ENCODE data around the gene DDX54. TPM values are rescaled to one million over a fixed set of nuclear protein-coding genes. Genes with fewer than 3 reads are reported as not detected.

DDX54 gene
- polyA plus RNA-seq, 1 donor: 51.1 TPM

DNA sequence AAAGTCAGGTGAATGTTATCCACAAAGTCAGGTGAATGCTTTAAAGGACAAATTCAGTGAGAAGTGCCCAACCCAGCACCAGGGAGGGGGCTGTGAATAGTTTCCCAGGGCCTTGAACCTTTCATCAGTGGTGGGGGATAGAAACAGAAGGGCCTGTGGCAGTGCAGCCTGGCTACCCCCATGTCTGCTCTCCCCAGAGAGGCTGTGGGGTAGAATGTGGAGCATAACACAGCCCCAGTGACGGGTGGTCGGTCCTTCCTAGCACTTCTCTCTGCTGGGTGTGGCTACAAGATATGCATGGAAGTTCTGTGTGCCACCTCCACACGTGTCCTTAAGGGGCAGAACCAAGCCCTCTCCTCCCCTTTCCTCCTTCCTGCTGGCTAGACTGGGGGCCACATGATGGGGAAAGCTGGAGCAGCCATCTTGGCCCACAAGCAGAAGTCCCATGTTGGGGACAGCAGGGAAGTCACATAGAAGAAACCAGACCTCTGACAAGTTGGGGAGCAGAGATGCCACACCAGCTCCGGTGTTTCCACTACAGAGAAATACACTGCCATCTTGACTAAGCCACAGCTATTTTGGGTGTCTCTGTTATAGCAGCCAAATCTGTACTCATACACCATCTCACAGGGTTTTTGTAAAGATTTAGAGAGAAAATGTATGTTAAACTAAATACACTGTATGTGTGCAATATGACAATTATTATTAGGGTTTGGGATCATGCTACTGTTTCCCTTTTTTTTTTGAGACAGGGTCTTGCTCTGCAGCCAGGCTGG is 17.2 kb upstream of the DDX54 start:
- Histone ChIP-seq H3K9me3 (ENCODE audit: control insufficient read depth, low read depth, low read length) (no peaks in the 10 kb centered on the region), H3K4me1 (ENCODE audit: control insufficient read depth, insufficient read depth, low read length) (no peaks in the 10 kb centered on the region), H3K27me3 (ENCODE audit: control insufficient read depth, insufficient read depth, low read length) (no peaks in the 10 kb centered on the region), H3K36me3 (ENCODE audit: control insufficient read depth, insufficient read depth, low read length) (no peaks in the 10 kb centered on the region), H3K4me3 (ENCODE audit: low read length) (no peak overlapping the region), H3K27ac (ENCODE audit: low read length) (no peak overlapping the region)
- no peak for DNase-seq
- WGBS (ENCODE audit: insufficient coverage, low lambda C conversion rate): no CpG with 5 or more reads among the region's 4 CpGs

DNA sequence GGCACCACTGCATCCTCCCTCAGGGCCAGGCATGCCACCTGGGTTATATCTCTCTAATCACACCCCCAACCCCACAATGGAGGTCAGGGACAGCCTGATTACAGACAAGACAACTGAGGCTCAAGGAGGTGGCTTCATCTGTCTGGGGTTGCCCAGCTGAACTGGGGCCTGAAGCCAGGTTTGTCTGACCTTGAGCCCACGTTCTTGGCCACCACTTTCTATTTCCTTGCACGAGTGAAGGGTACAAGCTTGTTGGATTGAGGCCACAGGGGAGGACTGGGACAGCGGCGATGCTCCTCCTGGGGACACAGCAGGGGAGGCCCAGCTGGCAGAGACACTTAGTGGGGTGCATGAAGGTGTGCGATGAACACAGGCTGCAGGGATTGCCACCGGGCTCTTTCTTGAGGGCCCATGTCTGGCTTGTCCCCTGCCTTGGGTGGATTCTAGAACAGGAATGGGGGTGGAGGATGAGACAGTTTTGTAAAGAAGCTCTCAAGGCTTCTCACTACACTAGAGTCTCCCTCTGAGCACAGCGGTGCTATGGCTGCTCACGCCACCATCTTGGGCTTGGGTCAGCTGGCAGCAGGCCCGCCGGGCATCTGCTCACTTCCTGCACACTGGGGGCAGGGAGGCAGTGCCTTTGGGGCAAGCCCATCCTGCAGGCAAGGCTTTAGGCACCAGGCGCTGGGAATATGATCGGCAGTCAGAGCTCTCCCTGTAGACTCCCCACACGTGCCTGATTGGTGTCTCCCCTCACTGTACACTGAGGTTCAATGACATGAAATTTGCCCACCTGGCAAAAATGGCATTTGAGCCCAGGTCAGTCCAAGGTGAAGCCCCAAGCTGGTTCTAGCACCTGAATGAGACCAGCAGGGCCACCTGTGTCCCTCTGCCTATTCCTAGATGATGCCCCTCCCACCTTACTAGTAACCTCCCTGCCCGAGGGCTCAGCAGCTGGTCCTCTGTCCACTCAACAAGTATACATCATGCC is 16.2 kb upstream of the DDX54 start:
- Histone ChIP-seq H3K36me3 (ENCODE audit: control insufficient read depth, insufficient read depth, low read length) (no peaks in the 10 kb centered on the region), H3K9me3 (ENCODE audit: control insufficient read depth, low read depth, low read length) (no peaks in the 10 kb centered on the region), H3K4me3 (ENCODE audit: low read length) (no peak overlapping the region), H3K27me3 (ENCODE audit: control insufficient read depth, insufficient read depth, low read length) (no peaks in the 10 kb centered on the region), H3K27ac (ENCODE audit: low read length) (no peak overlapping the region), H3K4me1 (ENCODE audit: control insufficient read depth, insufficient read depth, low read length) (no peaks in the 10 kb centered on the region)
- DNase-seq: no peak
- WGBS (ENCODE audit: insufficient coverage, low lambda C conversion rate): no CpG with 5 or more reads among the region's 14 CpGs

DNA sequence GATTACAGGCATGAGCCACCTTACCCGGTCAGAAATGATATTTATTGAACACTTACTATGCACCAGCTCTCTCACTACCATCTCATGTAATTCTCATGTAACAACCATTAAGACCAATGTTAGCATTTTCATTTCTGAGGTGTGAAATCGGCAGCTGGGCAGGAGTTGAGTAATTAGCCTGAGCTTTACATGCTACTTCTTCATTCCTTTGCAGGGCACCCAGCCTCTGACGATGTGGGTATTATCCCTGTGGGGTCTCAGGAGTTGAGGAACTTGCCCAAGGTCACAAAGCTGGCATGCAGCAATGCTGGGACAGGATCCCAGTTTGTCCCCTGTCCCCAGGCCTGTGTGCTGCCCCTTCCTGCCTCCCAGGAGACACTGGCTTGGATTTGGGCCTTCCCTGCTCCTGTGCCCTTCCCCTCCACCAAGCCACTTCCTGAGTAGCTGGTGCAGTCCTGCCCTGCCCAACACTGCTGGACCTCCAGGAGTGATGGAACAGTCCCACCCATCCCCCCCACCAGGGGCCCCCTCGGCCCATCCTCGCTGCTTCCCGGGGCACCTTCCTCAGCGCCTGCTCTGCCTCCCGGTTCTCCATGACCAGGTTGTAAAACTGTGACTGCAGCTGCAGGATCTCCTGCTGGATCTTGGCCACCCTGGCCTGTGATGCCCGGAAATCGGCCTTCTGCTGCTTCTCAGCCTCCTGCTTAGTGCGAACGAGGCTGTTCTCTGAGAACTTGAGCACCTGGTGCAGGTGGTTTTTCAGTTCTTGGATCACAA is 14.9 kb upstream of the DDX54 start:
- no peaks in the 10 kb centered on the region for H3K27me3 ChIP-seq (ENCODE audit: control insufficient read depth, insufficient read depth, low read length)
- H3K27ac ChIP-seq (ENCODE audit: low read length): no peak overlapping the region
- no peaks in the 10 kb centered on the region for H3K36me3 ChIP-seq (ENCODE audit: control insufficient read depth, insufficient read depth, low read length)
- no peak overlapping the region for H3K4me3 ChIP-seq (ENCODE audit: low read length)
- DNase-seq: no peak
- H3K4me1 ChIP-seq (ENCODE audit: control insufficient read depth, insufficient read depth, low read length): no peaks in the 10 kb centered on the region
- 80% methylated on average over 1 of the region's 12 CpGs for WGBS (ENCODE audit: insufficient coverage, low lambda C conversion rate)
- H3K9me3 ChIP-seq (ENCODE audit: control insufficient read depth, low read depth, low read length): no peaks in the 10 kb centered on the region

DNA sequence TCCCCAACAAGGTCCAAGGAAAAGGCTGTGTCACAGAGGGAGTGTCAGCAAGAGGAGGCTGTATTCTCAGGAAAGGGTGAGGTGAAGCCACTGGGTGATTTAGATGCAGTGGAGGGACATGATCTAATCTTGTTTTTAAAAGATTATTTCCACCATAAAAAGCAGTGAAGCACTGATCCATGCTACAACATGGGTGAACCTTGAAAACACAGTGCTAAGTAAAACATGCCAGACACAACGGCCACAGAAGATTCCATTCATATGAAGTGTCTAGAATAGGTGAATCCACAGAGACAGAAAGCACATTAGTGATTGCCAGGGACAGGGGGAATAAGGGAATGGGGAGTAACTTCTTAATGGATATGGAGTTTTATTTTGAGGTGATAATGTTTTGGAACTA is 13.0 kb upstream of the DDX54 start:
- H3K9me3 ChIP-seq (ENCODE audit: control insufficient read depth, low read depth, low read length): no peaks in the 10 kb centered on the region
- no peaks in the 10 kb centered on the region for H3K36me3 ChIP-seq (ENCODE audit: control insufficient read depth, insufficient read depth, low read length)
- H3K4me1 ChIP-seq (ENCODE audit: control insufficient read depth, insufficient read depth, low read length): no peaks in the 10 kb centered on the region
- no peak for DNase-seq
- no CpG with 5 or more reads among the region's 1 CpG for WGBS (ENCODE audit: insufficient coverage, low lambda C conversion rate)
- no peak overlapping the region for H3K27ac ChIP-seq (ENCODE audit: low read length)
- H3K4me3 ChIP-seq (ENCODE audit: low read length): no peak overlapping the region
- no peaks in the 10 kb centered on the region for H3K27me3 ChIP-seq (ENCODE audit: control insufficient read depth, insufficient read depth, low read length)

DNA sequence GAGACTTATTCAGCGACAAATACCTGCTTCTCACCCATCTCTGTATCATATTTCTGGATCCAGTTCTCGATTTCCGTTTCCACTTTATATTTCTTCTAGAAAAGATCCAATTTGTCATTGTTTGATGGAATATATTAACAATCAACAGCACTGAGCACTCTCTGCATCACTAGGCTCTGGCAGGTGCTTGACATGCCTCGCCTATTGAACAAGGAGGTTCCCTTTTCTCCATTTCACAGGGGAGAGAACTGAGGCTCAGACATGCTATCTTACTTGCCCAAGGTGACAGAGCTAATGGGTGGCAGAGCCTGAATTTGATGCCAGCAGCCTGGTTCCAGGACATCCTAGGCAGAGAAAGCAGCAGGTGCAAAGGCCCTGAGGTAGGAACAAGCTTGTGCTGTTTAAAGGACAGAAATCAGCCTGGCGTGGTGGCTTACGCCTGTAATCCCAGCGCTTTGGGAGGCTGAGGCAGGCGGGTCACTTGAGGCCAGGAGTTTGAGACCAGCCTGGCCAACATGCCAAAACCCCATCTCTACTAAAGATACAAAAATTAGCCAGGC is 12.3 kb upstream of the DDX54 start:
- WGBS (ENCODE audit: insufficient coverage, low lambda C conversion rate): 100% methylated on average over 1 of the region's 8 CpGs
- Histone ChIP-seq H3K27ac (ENCODE audit: low read length) (no peak overlapping the region), H3K4me1 (ENCODE audit: control insufficient read depth, insufficient read depth, low read length) (no peaks in the 10 kb centered on the region), H3K4me3 (ENCODE audit: low read length) (no peak overlapping the region), H3K9me3 (ENCODE audit: control insufficient read depth, low read depth, low read length) (no peaks in the 10 kb centered on the region), H3K27me3 (ENCODE audit: control insufficient read depth, insufficient read depth, low read length) (no peaks in the 10 kb centered on the region), H3K36me3 (ENCODE audit: control insufficient read depth, insufficient read depth, low read length) (peaks cover 2% of the 10 kb centered on the region)
- no peak for DNase-seq

DNA sequence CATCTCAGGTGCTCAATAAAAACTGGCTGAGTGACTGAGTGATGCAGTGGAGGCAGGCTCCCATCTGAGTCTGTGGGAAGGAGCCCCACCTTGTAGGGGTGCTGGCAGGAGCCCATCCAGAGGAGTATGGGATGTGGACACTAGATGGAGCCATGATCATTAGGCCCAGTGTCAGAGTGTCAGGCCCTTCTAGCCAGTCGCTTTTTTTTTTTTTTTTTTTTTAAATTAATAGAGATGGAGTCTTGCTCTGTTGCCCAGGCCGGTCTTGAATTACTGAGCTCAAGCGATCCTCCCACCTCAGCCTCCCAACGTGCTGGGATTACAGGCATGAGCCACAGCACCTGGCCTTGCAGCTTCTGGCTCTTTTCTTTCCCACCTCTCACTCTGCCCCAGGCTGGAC is 11.7 kb upstream of the DDX54 start:
- Histone ChIP-seq H3K27ac (ENCODE audit: low read length) (no peak overlapping the region), H3K4me3 (ENCODE audit: low read length) (no peak overlapping the region), H3K36me3 (ENCODE audit: control insufficient read depth, insufficient read depth, low read length) (peaks cover 6% of the 10 kb centered on the region), H3K9me3 (ENCODE audit: control insufficient read depth, low read depth, low read length) (no peaks in the 10 kb centered on the region), H3K27me3 (ENCODE audit: control insufficient read depth, insufficient read depth, low read length) (no peaks in the 10 kb centered on the region), H3K4me1 (ENCODE audit: control insufficient read depth, insufficient read depth, low read length) (no peaks in the 10 kb centered on the region)
- peak; percentile 52 to 60 for DNase-seq
- WGBS (ENCODE audit: insufficient coverage, low lambda C conversion rate): 0% methylated on average over 1 of the region's 4 CpGs

DNA sequence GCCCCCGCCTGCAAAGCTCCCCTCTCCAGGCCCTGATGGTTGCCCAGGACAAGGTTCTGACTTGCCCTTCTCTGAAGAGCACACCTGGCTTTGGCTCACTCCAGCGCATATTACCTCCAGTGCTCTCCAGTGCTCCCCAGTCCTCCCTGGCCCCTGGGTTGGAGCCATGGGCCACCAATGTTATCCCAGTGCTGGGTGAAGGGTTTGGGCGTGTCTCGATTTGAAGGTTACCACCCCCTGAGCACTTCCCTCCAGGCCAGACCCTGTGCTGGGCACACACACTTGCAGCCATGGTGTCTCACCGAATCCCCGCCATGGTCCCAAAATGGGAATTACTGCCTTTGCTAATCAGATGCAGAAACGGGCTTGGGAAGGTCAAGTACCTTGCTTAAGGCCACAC is 11.3 kb upstream of the DDX54 start:
- no peaks in the 10 kb centered on the region for H3K4me1 ChIP-seq (ENCODE audit: control insufficient read depth, insufficient read depth, low read length)
- no peak for DNase-seq
- H3K27me3 ChIP-seq (ENCODE audit: control insufficient read depth, insufficient read depth, low read length): no peaks in the 10 kb centered on the region
- no peaks in the 10 kb centered on the region for H3K9me3 ChIP-seq (ENCODE audit: control insufficient read depth, low read depth, low read length)
- H3K27ac ChIP-seq (ENCODE audit: low read length): no peak overlapping the region
- WGBS (ENCODE audit: insufficient coverage, low lambda C conversion rate): no CpG with 5 or more reads among the region's 7 CpGs
- H3K36me3 ChIP-seq (ENCODE audit: control insufficient read depth, insufficient read depth, low read length): peaks cover 10% of the 10 kb centered on the region
- no peak overlapping the region for H3K4me3 ChIP-seq (ENCODE audit: low read length)

DNA sequence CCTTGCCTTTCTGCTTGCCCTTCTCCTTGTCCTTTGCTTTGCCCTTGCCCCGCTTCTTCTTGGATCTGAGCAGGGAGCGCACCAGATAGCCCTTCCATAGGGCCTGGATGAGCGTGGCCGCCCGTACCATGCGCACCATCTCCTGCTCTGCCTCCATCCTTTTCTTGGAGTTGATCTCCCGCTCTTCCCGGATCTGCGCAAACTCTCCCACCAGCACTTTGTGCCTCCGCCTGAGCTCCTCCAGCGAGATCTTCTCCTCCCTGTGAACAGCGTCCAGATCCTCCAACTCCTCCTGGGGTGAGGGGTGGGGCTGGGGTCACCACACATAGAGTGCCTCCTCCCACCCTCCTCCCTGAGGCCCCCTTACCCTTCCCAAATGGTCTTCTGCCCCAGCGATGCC is 10.3 kb upstream of the DDX54 start:
- H3K36me3 ChIP-seq (ENCODE audit: control insufficient read depth, insufficient read depth, low read length): peaks cover 16% of the 10 kb centered on the region
- WGBS (ENCODE audit: insufficient coverage, low lambda C conversion rate): no CpG with 5 or more reads among the region's 13 CpGs
- no peaks in the 10 kb centered on the region for H3K27me3 ChIP-seq (ENCODE audit: control insufficient read depth, insufficient read depth, low read length)
- no peak overlapping the region for H3K4me3 ChIP-seq (ENCODE audit: low read length)
- H3K9me3 ChIP-seq (ENCODE audit: control insufficient read depth, low read depth, low read length): no peaks in the 10 kb centered on the region
- no peak for DNase-seq
- H3K4me1 ChIP-seq (ENCODE audit: control insufficient read depth, insufficient read depth, low read length): no peaks in the 10 kb centered on the region
- no peak overlapping the region for H3K27ac ChIP-seq (ENCODE audit: low read length)

DNA sequence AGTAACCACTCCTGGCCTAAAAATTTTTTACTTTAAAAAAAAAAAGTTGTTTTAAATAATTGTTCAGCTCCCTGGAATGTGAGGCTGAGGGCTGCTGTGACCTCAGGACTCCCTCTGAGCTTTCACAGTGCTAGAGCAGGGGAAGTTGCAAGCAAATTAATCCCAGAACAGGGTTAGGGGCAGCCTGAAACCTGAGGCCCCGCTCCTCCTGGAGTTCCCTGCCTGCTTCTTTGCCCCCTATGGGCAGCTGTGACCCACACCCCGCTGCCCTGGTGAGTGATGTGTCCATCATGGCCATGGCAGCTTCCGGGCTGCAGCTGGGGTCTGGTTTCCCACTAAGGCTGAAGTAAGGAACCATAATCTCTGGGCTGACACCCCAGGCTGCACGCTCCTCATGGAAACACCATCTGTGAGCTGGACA is 9.7 kb upstream of the DDX54 start:
- peaks cover 21% of the 10 kb centered on the region for H3K36me3 ChIP-seq (ENCODE audit: control insufficient read depth, insufficient read depth, low read length)
- H3K9me3 ChIP-seq (ENCODE audit: control insufficient read depth, low read depth, low read length): no peaks in the 10 kb centered on the region
- H3K27ac ChIP-seq (ENCODE audit: low read length): no peak overlapping the region
- no peaks in the 10 kb centered on the region for H3K27me3 ChIP-seq (ENCODE audit: control insufficient read depth, insufficient read depth, low read length)
- no peak for DNase-seq
- no peak overlapping the region for H3K4me3 ChIP-seq (ENCODE audit: low read length)
- WGBS (ENCODE audit: insufficient coverage, low lambda C conversion rate): no CpG with 5 or more reads among the region's 4 CpGs
- no peaks in the 10 kb centered on the region for H3K4me1 ChIP-seq (ENCODE audit: control insufficient read depth, insufficient read depth, low read length)

DNA sequence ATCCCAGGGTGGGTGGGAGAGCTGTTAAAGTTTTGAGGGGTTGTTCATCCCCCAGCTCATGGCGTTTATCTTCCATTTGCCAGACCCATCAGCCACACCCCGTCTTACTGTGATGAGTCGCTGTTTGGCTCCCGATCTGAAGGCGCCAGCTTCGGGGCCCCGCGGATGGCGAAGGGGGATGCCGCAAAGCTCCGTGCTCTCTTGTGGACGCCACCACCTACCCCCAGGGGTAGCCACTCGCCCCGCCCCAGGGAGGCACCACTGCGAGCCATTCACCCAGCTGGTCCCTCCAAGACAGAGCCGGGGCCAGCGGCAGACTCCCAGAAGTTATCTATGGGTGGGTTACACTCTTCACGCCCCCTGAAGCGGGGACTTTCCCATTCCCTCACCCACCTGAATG is 5.9 kb upstream of the DDX54 start:
- H3K4me1 ChIP-seq (ENCODE audit: control insufficient read depth, insufficient read depth, low read length): peaks cover 10% of the 10 kb centered on the region
- H3K27me3 ChIP-seq (ENCODE audit: control insufficient read depth, insufficient read depth, low read length): no peaks in the 10 kb centered on the region
- H3K36me3 ChIP-seq (ENCODE audit: control insufficient read depth, insufficient read depth, low read length): peaks cover 28% of the 10 kb centered on the region
- no peak for DNase-seq
- no CpG with 5 or more reads among the region's 19 CpGs for WGBS (ENCODE audit: insufficient coverage, low lambda C conversion rate)
- no peak overlapping the region for H3K4me3 ChIP-seq (ENCODE audit: low read length)
- H3K9me3 ChIP-seq (ENCODE audit: control insufficient read depth, low read depth, low read length): no peaks in the 10 kb centered on the region
- no peak overlapping the region for H3K27ac ChIP-seq (ENCODE audit: low read length)
